ENCODE data around the gene ALDH1L1. TPM values are rescaled to one million over a fixed set of nuclear protein-coding genes. Genes with fewer than 3 reads are reported as not detected.
"Not testable (repeated sequence)": the region's sequence is repeated elsewhere in the genome, so short reads cannot be mapped to it uniquely, and the experiment has no call there.

ALDH1L1 gene
- total and polyA plus RNA-seq, 4 donors: 0.51 to 9.0 (median 2.8) TPM

GRCh38 chr3:126100269-126100633, 80.1 kb downstream of the ALDH1L1 start:
- H3K4me3 ChIP-seq: no peak overlapping the region
- H3K36me3 ChIP-seq (ENCODE audit: control insufficient read depth in 4 of 4, insufficient read depth in 4 of 4, low read length in 4 of 4): no peaks in the 10 kb centered on the region
- no peak overlapping the region for H3K27ac ChIP-seq (ENCODE audit: low read depth in 1 of 2, low read length in 1 of 2)
- H3K9me3 ChIP-seq (ENCODE audit: control insufficient read depth in 4 of 4, insufficient read depth in 3 of 4, low read length in 3 of 4): peaks cover 0 to 9% (median 0%) of the 10 kb centered on the region in 4 donors
- TF ChIP-seq, protein P1, sequence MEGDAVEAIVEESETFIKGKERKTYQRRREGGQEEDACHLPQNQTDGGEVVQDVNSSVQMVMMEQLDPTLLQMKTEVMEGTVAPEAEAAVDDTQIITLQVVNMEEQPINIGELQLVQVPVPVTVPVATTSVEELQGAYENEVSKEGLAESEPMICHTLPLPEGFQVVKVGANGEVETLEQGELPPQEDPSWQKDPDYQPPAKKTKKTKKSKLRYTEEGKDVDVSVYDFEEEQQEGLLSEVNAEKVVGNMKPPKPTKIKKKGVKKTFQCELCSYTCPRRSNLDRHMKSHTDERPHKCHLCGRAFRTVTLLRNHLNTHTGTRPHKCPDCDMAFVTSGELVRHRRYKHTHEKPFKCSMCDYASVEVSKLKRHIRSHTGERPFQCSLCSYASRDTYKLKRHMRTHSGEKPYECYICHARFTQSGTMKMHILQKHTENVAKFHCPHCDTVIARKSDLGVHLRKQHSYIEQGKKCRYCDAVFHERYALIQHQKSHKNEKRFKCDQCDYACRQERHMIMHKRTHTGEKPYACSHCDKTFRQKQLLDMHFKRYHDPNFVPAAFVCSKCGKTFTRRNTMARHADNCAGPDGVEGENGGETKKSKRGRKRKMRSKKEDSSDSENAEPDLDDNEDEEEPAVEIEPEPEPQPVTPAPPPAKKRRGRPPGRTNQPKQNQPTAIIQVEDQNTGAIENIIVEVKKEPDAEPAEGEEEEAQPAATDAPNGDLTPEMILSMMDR (IDR thresholded peaks at IDR 0.05; ENCODE audit: control extremely low read depth, extremely low read depth): no peak
- H3K9ac ChIP-seq (ENCODE audit: insufficient read depth in 1 of 2, low read length in 2 of 2): no peak overlapping the region
- WGBS, 2 donors: 90 to 96% methylated on average over 4 of the region's 4 CpGs
- H3K27me3 ChIP-seq (ENCODE audit: control insufficient read depth in 3 of 3, insufficient read depth in 3 of 3, low read length in 2 of 3): no peaks in the 10 kb centered on the region
- DNase-seq: no peak
- ATAC-seq (ENCODE audit: insufficient read depth, low FRiP score): no peak
- peaks cover 0 to 9% (median 0%) of the 10 kb centered on the region in 5 donors for H3K4me1 ChIP-seq (ENCODE audit: control insufficient read depth in 5 of 5, insufficient read depth in 5 of 5, low read length in 5 of 5)

GRCh38 chr3:126098391-126098858, 82.0 kb downstream of the ALDH1L1 start:
- ATAC-seq (ENCODE audit: insufficient read depth, low FRiP score) (no peak), DNase-seq (peak in 2 of 3 donors; percentile 54 to 66)
- Histone ChIP-seq H3K4me1 (ENCODE audit: control insufficient read depth in 5 of 5, insufficient read depth in 5 of 5, low read length in 5 of 5) (peaks cover 0 to 9% (median 0%) of the 10 kb centered on the region in 5 donors), H3K9me3 (ENCODE audit: control insufficient read depth in 4 of 4, insufficient read depth in 3 of 4, low read length in 3 of 4) (peaks cover 0 to 9% (median 0%) of the 10 kb centered on the region in 4 donors), H3K9ac (ENCODE audit: insufficient read depth in 1 of 2, low read length in 2 of 2) (no peak overlapping the region), H3K36me3 (ENCODE audit: control insufficient read depth in 4 of 4, insufficient read depth in 4 of 4, low read length in 4 of 4) (no peaks in the 10 kb centered on the region), H3K27me3 (ENCODE audit: control insufficient read depth in 3 of 3, insufficient read depth in 3 of 3, low read length in 2 of 3) (no peaks in the 10 kb centered on the region), H3K4me3 (no peak overlapping the region), H3K27ac (ENCODE audit: low read depth in 1 of 2, low read length in 1 of 2) (no peak overlapping the region)
- TF ChIP-seq, protein P1 (IDR thresholded peaks at IDR 0.05; ENCODE audit: control extremely low read depth, extremely low read depth): no peak
- WGBS, 2 donors: 75 to 76% methylated on average over 2 of the region's 2 CpGs

GRCh38 chr3:126097801-126098200, 82.6 kb downstream of the ALDH1L1 start:
- Histone ChIP-seq H3K27ac (ENCODE audit: low read depth in 1 of 2, low read length in 1 of 2) (no peak overlapping the region), H3K9ac (ENCODE audit: insufficient read depth in 1 of 2, low read length in 2 of 2) (no peak overlapping the region), H3K36me3 (ENCODE audit: control insufficient read depth in 4 of 4, insufficient read depth in 4 of 4, low read length in 4 of 4) (no peaks in the 10 kb centered on the region), H3K4me1 (ENCODE audit: control insufficient read depth in 5 of 5, insufficient read depth in 5 of 5, low read length in 5 of 5) (peaks cover 0 to 9% (median 0%) of the 10 kb centered on the region in 5 donors), H3K4me3 (no peak overlapping the region), H3K9me3 (ENCODE audit: control insufficient read depth in 4 of 4, insufficient read depth in 3 of 4, low read length in 3 of 4) (peaks cover 0 to 9% (median 0%) of the 10 kb centered on the region in 4 donors), H3K27me3 (ENCODE audit: control insufficient read depth in 3 of 3, insufficient read depth in 3 of 3, low read length in 2 of 3) (no peaks in the 10 kb centered on the region)
- TF ChIP-seq, protein P1 (IDR thresholded peaks at IDR 0.05; ENCODE audit: control extremely low read depth, extremely low read depth): no peak
- no peak for ATAC-seq (ENCODE audit: insufficient read depth, low FRiP score)
- DNase-seq: peak in 2 of 3 donors; percentile 59 to 78

DNA sequence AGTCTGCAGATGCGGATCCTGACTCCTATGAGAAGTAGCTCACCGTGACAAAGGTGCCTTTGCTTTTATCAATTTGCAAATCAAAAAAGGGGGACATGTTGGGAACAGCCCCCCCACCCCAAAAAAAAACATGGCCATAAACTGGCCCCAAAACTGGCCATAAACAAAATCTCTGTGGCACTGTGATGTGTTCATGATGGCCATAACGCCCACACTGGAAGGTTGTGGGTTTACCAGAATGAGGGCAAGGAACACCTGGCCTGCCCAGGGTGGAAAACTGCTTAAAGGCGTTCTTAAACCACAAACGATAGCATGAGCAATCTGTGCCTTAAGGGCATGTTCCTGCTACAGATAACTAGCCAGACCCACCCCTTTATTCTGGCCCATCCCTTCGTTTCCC, 84.1 kb downstream of the ALDH1L1 start:
- not testable (repeated sequence) for H3K27me3 ChIP-seq (ENCODE audit: control insufficient read depth in 3 of 3, insufficient read depth in 3 of 3, low read length in 2 of 3); ATAC-seq (ENCODE audit: insufficient read depth, low FRiP score); H3K9me3 ChIP-seq (ENCODE audit: control insufficient read depth in 4 of 4, insufficient read depth in 3 of 4, low read length in 3 of 4); H3K27ac ChIP-seq (ENCODE audit: low read depth in 1 of 2, low read length in 1 of 2); H3K9ac ChIP-seq (ENCODE audit: insufficient read depth in 1 of 2, low read length in 2 of 2); DNase-seq; H3K36me3 ChIP-seq (ENCODE audit: control insufficient read depth in 4 of 4, insufficient read depth in 4 of 4, low read length in 4 of 4); H3K4me3 ChIP-seq; H3K4me1 ChIP-seq (ENCODE audit: control insufficient read depth in 5 of 5, insufficient read depth in 5 of 5, low read length in 5 of 5)
- 71 to 87% methylated on average over 6 of the region's 6 CpGs for WGBS, 2 donors

DNA sequence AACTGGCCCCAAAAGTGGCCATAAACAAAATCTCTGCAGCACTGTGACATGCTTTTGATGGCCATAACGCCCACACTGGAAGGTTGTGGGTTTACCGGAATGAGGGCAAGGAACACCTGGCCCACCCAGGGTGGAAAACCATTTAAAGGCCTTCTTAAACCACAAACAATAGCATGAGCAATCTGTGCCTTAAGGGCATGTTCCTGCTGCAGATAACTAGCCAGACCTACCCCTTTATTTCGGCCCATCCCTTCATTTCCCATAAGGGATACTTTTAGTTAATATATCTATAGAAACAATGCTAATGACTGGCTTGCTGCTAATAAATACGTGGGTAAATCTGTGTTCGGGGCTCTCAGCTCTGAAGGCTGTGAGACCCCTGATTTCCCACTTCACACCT, 88.3 kb downstream of the ALDH1L1 start:
- not testable (repeated sequence) for H3K36me3 ChIP-seq (ENCODE audit: control insufficient read depth in 4 of 4, insufficient read depth in 4 of 4, low read length in 4 of 4); H3K27me3 ChIP-seq (ENCODE audit: control insufficient read depth in 3 of 3, insufficient read depth in 3 of 3, low read length in 2 of 3); H3K9me3 ChIP-seq (ENCODE audit: control insufficient read depth in 4 of 4, insufficient read depth in 3 of 4, low read length in 3 of 4); H3K4me1 ChIP-seq (ENCODE audit: control insufficient read depth in 5 of 5, insufficient read depth in 5 of 5, low read length in 5 of 5); H3K27ac ChIP-seq (ENCODE audit: low read depth in 1 of 2, low read length in 1 of 2); DNase-seq; ATAC-seq (ENCODE audit: insufficient read depth, low FRiP score); H3K4me3 ChIP-seq; H3K9ac ChIP-seq (ENCODE audit: insufficient read depth in 1 of 2, low read length in 2 of 2)
- WGBS, 2 donors: 93 to 94% methylated on average over 5 of the region's 5 CpGs
